Measurements from ENCODE around the gene FAM241A. TPM values are rescaled to one million over a fixed set of nuclear protein-coding genes. Genes with fewer than 3 reads are reported as not detected.

Gene FAM241A
- total RNA-seq, 4 donors from 2014 or later, result 4.3 to 8.1 (median 4.7) TPM

DNA sequence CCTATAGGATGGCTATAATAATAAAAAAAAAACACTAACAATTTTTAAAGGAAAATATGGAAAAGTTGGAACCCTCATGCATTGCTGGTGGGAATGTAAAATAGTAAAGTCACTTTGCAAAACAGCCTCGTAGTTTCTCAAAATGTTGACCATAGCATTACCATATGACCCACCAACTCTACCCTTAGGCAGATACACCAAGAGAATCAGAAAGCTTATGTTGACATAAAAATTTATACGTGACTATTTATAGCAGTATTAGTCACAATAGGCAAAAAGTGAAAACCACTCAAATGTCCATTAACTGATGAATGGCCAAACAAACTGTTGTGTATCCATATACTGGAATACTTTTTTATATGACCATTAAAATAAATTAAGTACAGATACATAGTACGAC is 19.8 kb upstream of the FAM241A start:
- no peak overlapping the region for H3K27ac ChIP-seq
- 71 to 80% methylated on average over 3 of the region's 3 CpGs for WGBS, 2 donors (ENCODE audit: low coverage in 1 of 2)
- no peak for ATAC-seq
- H3K4me1 ChIP-seq, result peaks cover 0 to 13% (median 3%) of the 10 kb centered on the region in 3 donors
- H3K36me3 ChIP-seq, result no peaks in the 10 kb centered on the region
- no peak overlapping the region for H3K4me3 ChIP-seq
- no peak for TF ChIP-seq EP300 (IDR thresholded peaks at IDR 0.05)
- TF ChIP-seq POLR2AphosphoS5 (IDR thresholded peaks at IDR 0.05), result no peak
- no peak for TF ChIP-seq CTCF (IDR thresholded peaks at IDR 0.05)
- no peak for TF ChIP-seq POLR2A (IDR thresholded peaks at IDR 0.05)
- no peaks in the 10 kb centered on the region for H3K9me3 ChIP-seq
- no peaks in the 10 kb centered on the region for H3K27me3 ChIP-seq

DNA sequence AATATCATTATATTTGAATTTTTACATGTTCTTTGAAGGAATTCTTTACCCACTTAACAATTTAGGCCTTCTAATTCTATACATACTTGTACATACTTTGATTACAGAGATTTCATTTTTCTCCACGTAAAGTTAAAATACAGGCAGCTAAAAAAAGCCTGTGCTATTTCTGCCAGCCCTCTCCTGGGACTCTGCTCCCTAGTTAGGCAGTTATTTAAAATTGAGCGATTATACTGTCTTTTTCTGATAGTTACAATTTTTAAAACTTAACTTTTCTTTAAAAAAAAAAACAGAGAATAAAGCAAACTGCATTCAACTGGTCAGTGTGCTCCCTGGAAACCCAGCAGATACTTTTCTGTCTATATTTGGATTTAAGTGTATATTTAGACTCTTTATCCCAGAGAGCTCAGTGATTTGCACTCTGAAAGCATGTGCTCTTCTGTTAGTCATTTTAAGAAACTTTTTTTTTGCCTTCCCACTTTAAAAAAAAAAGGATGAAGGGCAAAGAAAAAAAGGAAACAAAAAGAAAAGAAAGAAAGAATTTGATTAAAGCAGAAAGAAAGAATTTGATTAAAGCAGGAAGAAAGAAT is 18.1 kb upstream of the FAM241A start:
- Histone ChIP-seq H3K4me3 (no peak overlapping the region), H3K27ac (no peak overlapping the region), H3K36me3 (no peaks in the 10 kb centered on the region), H3K27me3 (no peaks in the 10 kb centered on the region), H3K4me1 (peaks cover 0 to 17% (median 3%) of the 10 kb centered on the region in 3 donors), H3K9me3 (no peaks in the 10 kb centered on the region)
- ATAC-seq, result no peak
- 10 to 26% methylated on average over 2 of the region's 2 CpGs for WGBS, 2 donors (ENCODE audit: low coverage in 1 of 2)
- TF ChIP-seq POLR2AphosphoS5 (IDR thresholded peaks at IDR 0.05) (no peak), EP300 (IDR thresholded peaks at IDR 0.05) (no peak), CTCF (IDR thresholded peaks at IDR 0.05) (no peak), POLR2A (IDR thresholded peaks at IDR 0.05) (no peak)

GRCh38 chr4:112127803-112128202 is 17.5 kb upstream of the FAM241A start:
- TF ChIP-seq POLR2A (IDR thresholded peaks at IDR 0.05) (no peak), POLR2AphosphoS5 (IDR thresholded peaks at IDR 0.05) (no peak), EP300 (IDR thresholded peaks at IDR 0.05) (no peak), CTCF (IDR thresholded peaks at IDR 0.05) (no peak)
- Histone ChIP-seq H3K27me3 (no peaks in the 10 kb centered on the region), H3K9me3 (no peaks in the 10 kb centered on the region), H3K36me3 (no peaks in the 10 kb centered on the region), H3K4me1 (peaks cover 0 to 17% (median 3%) of the 10 kb centered on the region in 3 donors), H3K4me3 (no peak overlapping the region), H3K27ac (no peak overlapping the region)
- ATAC-seq, result no peak
- 70 to 78% methylated on average over 3 of the region's 3 CpGs for WGBS, 2 donors (ENCODE audit: low coverage in 1 of 2)

DNA sequence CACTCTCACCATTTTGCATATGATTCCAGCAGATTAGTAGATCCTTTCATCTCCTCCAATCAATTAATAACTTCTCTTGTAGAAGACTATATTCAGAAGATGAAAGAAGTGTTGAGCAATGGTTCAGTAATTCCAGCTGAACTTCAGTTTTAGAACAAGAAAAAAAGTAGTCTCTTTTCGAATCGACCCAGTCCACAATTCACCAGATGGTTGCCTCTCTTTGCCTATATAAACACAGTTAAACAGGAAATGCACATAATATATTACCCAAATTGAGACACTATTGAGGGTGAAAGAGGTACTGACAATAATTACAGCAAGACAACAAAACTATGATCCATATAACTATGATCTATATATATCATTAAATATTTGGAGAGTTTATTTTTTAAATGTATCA is 16.8 kb upstream of the FAM241A start:
- no peak overlapping the region for H3K27ac ChIP-seq
- H3K4me1 ChIP-seq, result peaks cover 0 to 17% (median 3%) of the 10 kb centered on the region in 3 donors
- TF ChIP-seq CTCF (IDR thresholded peaks at IDR 0.05), result no peak
- no peak for TF ChIP-seq POLR2A (IDR thresholded peaks at IDR 0.05)
- WGBS, 2 donors (ENCODE audit: low coverage in 1 of 2), result 61 to 66% methylated on average over 2 of the region's 2 CpGs
- H3K4me3 ChIP-seq, result no peak overlapping the region
- no peaks in the 10 kb centered on the region for H3K9me3 ChIP-seq
- H3K27me3 ChIP-seq, result no peaks in the 10 kb centered on the region
- no peaks in the 10 kb centered on the region for H3K36me3 ChIP-seq
- no peak for ATAC-seq

DNA sequence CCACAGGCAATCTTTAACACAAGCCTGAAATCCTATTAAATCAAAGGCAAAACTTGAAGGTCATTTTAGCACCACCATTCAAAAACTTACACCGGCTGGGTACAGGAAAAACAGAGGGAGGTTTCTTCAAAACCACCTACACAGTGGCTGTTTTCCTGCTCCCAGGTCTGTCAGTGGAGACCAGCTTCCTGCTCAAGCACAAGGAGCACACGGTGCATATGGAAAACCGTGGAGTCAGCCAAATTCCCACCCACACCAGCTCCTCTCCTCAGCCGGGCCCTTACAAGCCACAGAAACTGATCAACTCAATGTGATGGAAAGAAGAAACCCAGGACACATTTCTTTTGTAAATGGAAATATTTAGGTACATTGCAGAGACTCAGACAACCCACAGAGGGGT is 14.3 kb upstream of the FAM241A start:
- H3K27ac ChIP-seq, result no peak overlapping the region
- H3K36me3 ChIP-seq, result no peaks in the 10 kb centered on the region
- H3K9me3 ChIP-seq, result no peaks in the 10 kb centered on the region
- no peak for TF ChIP-seq POLR2AphosphoS5 (IDR thresholded peaks at IDR 0.05)
- no peak for TF ChIP-seq CTCF (IDR thresholded peaks at IDR 0.05)
- TF ChIP-seq EP300 (IDR thresholded peaks at IDR 0.05), result no peak
- no peak for TF ChIP-seq POLR2A (IDR thresholded peaks at IDR 0.05)
- H3K4me1 ChIP-seq, result peaks cover 0 to 17% (median 3%) of the 10 kb centered on the region in 3 donors
- no peaks in the 10 kb centered on the region for H3K27me3 ChIP-seq
- H3K4me3 ChIP-seq, result no peak overlapping the region
- 13 to 19% methylated on average over 3 of the region's 4 CpGs for WGBS, 2 donors (ENCODE audit: low coverage in 1 of 2)
- ATAC-seq, result no peak

Measured in gastroesophageal sphincter (tissue), 4 donors.